HG03064 (cell line): Measurements from ENCODE around the gene NMB.

Source experiments
- ATAC-seq: cut with Tn5 transposase; IDR thresholded peaks from one replicate; pipeline ENCODE4 v1.9.1; 2021; ENCODE audit warnings: low read depth; ENCODE audit not compliant: unreplicated experiment

Gene NMB

GRCh38 chr15:84620626-84621025, 37.4 kb downstream of the NMB start:
- no peak for ATAC-seq

GRCh38 chr15:84616235-84616634, 41.8 kb downstream of the NMB start:
- ATAC-seq, result no peak

GRCh38 chr15:84611631-84612030, 46.4 kb downstream of the NMB start:
- ATAC-seq, result no peak

GRCh38 chr15:84609818-84610525, 48.0 kb downstream of the NMB start:
- no peak for ATAC-seq

- no peak for ATAC-seq
These were observed 49.2 kb downstream of the NMB start for GRCh38 chr15:84608707-84609284.

GRCh38 chr15:84606653-84607120, 51.3 kb downstream of the NMB start:
- no peak for ATAC-seq

GRCh38 chr15:84605554-84605882, 52.5 kb downstream of the NMB start:
- no peak for ATAC-seq
